Neural progenitor cell (in vitro differentiated cells): ENCODE measurements around the gene TTLL5.

Experiments used
- EZH2 ChIP-seq: fragments of 200-600 bp; sonication (generic); IDR thresholded peaks from 2 replicates; pipeline ENCODE4 v1.6.1; 2017; ENCODE audit warnings: antibody characterized with exemption, mild to moderate bottlenecking, moderate library complexity
- EZH2phosphoT487 ChIP-seq: fragments of 200-600 bp; sonication (generic); IDR thresholded peaks from 2 replicates; pipeline ENCODE4 v1.6.1; 2017; ENCODE audit warnings: antibody characterized with exemption
- TF ChIP-seq, protein P1 (sequence below): fragments of 200-600 bp; sonication (generic); IDR thresholded peaks from 2 replicates; pipeline ENCODE4 v1.5.1; 2017; ENCODE audit warnings: antibody characterized with exemption, mild to moderate bottlenecking

DNA sequence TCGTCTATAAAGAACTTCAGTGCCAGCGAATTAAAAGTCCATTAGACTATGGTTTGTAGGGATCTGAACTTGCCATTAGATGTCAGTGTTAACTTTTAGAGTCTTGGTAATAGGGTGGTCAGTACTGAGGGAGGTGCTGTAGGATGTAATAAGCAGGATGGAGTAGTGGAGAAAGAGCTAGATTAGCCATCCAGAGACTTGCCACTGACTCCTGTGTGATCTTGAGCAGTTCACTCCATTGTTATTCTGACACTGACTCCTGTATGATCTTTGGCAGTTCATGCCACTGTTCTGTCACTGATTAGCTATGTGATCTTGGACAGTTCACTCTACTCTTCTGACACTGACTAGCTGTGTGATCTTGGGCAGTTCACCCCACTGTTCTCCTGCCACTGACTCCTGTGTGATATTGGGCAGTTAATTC is 133.6 kb downstream of the TTLL5 start:
- TF ChIP-seq, protein P1, sequence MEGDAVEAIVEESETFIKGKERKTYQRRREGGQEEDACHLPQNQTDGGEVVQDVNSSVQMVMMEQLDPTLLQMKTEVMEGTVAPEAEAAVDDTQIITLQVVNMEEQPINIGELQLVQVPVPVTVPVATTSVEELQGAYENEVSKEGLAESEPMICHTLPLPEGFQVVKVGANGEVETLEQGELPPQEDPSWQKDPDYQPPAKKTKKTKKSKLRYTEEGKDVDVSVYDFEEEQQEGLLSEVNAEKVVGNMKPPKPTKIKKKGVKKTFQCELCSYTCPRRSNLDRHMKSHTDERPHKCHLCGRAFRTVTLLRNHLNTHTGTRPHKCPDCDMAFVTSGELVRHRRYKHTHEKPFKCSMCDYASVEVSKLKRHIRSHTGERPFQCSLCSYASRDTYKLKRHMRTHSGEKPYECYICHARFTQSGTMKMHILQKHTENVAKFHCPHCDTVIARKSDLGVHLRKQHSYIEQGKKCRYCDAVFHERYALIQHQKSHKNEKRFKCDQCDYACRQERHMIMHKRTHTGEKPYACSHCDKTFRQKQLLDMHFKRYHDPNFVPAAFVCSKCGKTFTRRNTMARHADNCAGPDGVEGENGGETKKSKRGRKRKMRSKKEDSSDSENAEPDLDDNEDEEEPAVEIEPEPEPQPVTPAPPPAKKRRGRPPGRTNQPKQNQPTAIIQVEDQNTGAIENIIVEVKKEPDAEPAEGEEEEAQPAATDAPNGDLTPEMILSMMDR, result no peak
- TF ChIP-seq EZH2 (no peak), EZH2phosphoT487 (no peak)
